PC-9 (cell line): ENCODE results near the gene FAM216A.

Experiments used
- CTCF ChIP-seq: fragments of 200-600 bp; sonication (generic); conservative IDR thresholded peaks from 2 replicates; pipeline ENCODE4 v1.6.1; 2017; ENCODE audit warnings: mixed run types, antibody characterized with exemption, mild to moderate bottlenecking, moderate library complexity
- EZH2 ChIP-seq: fragments of 200-600 bp; sonication (generic); IDR thresholded peaks from 2 replicates; pipeline ENCODE4 v1.8.0; 2017; ENCODE audit warnings: antibody characterized with exemption, low read depth

- no peak for TF ChIP-seq EZH2
- TF ChIP-seq CTCF: no peak
These were observed 64.0 kb downstream of the FAM216A start for GRCh38 chr12:110532644-110533043.
